T-helper 2 cell treated with Interferon-gamma antibody and Interleukin-4, amounts not matched to agents 5 μg/mL and 100 μg/mL, for 36 hours (primary cell): Measurements from ENCODE around the gene PMAIP1.

Experiments
- DNase-seq: peaks from one replicate; pipeline ENCODE4 v3.0.0; 2021; ENCODE audit warnings: low spot score
- H3K27ac Mint-ChIP-seq: one replicate; pipeline ENCODE4 v1.8.0; 2021; ENCODE audit warnings: mild to moderate bottlenecking, mixed read lengths
- H3K27me3 Mint-ChIP-seq: one replicate; pipeline ENCODE4 v1.8.0; 2021; ENCODE audit warnings: low read depth, mixed read lengths
- H3K36me3 Mint-ChIP-seq: one replicate; pipeline ENCODE4 v1.8.0; 2021; ENCODE audit warnings: low read depth, mixed read lengths
- H3K4me1 Mint-ChIP-seq: one replicate; pipeline ENCODE4 v1.8.0; 2021; ENCODE audit warnings: low read depth, mixed read lengths
- H3K4me3 Mint-ChIP-seq: one replicate; pipeline ENCODE4 v1.8.0; 2022; ENCODE audit warnings: mild to moderate bottlenecking, moderate library complexity, mixed read lengths
- H3K9me3 Mint-ChIP-seq: one replicate; pipeline ENCODE4 v1.8.0; 2021; ENCODE audit warnings: mixed read lengths

Gene PMAIP1

GRCh38 chr18:59939127-59939526, 39.3 kb downstream of the PMAIP1 start:
- DNase-seq = no peak
- Mint-ChIP-seq H3K9me3 (no peaks in the 10 kb centered on the region), H3K27me3 (peaks cover 2% of the 10 kb centered on the region), H3K4me1 (no peaks in the 10 kb centered on the region), H3K36me3 (no peaks in the 10 kb centered on the region), H3K27ac (no peak overlapping the region), H3K4me3 (no peak overlapping the region)

DNA sequence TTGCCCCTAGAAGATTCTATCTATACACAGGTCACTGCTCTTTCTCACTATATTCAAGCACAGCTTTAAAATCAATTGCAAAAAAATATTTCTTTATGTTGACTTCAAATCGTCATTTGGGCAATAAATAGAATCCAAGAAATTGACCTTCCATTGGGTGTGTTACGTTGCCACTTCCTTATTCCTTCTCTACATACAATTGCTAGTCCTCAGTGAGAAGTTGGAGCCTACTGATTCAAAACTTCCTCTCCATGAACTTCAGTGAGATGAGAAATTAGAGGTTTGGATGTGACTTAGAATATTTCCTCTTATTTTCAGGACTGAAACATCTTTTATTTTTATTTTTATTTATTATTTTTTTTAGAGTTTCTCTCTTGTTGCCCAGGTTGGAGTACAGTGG, 40.3 kb downstream of the PMAIP1 start:
- Mint-ChIP-seq H3K9me3 (no peaks in the 10 kb centered on the region), H3K36me3 (no peaks in the 10 kb centered on the region), H3K27ac (no peak overlapping the region), H3K27me3 (peaks cover 2% of the 10 kb centered on the region), H3K4me3 (no peak overlapping the region), H3K4me1 (no peaks in the 10 kb centered on the region)
- no peak for DNase-seq

DNA sequence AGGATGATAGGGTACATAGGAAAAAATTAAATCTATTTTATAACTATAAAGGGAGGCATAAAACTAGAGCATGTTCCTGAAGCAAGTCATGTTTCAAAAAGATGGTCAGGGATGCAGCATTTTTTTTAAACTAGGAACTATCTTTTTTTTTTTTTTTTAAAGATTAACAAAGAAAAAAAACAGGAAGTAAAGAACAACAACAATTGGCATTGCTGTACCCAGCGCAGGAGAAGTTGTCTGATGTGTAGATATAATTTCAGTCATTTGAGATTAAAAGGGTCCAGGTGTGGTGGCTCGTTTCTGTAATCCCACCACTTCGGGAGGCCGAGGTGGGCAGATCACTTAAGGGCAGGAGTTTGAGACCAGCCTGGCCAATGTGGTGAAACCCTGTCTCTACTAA, 41.5 kb downstream of the PMAIP1 start:
- Mint-ChIP-seq H3K4me1 (no peaks in the 10 kb centered on the region), H3K27me3 (peaks cover 2% of the 10 kb centered on the region), H3K27ac (no peak overlapping the region), H3K9me3 (no peaks in the 10 kb centered on the region), H3K4me3 (no peak overlapping the region), H3K36me3 (no peaks in the 10 kb centered on the region)
- DNase-seq = no peak

DNA sequence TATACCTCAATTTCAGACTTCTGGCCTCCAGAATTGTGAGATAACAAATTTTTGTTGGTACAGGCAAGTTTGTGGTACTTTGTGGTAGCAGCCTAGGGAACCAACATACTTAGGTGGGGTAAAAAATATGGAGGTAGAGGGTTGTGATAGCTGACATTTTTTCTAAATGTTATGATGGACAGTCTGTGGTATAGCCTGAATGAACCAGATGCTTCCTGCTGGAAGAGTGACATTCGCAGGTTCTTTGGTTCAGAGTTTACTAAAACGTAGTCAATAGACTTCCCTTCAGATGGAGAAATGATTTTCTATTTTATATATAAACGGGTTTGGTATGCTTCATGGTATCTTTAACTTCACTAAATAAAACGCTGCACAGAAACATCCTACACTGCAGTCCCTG, 42.8 kb downstream of the PMAIP1 start:
- no peak for DNase-seq
- Mint-ChIP-seq H3K27me3 (peaks cover 4% of the 10 kb centered on the region), H3K9me3 (no peaks in the 10 kb centered on the region), H3K4me1 (no peaks in the 10 kb centered on the region), H3K36me3 (no peaks in the 10 kb centered on the region), H3K27ac (no peak overlapping the region), H3K4me3 (no peak overlapping the region)

DNA sequence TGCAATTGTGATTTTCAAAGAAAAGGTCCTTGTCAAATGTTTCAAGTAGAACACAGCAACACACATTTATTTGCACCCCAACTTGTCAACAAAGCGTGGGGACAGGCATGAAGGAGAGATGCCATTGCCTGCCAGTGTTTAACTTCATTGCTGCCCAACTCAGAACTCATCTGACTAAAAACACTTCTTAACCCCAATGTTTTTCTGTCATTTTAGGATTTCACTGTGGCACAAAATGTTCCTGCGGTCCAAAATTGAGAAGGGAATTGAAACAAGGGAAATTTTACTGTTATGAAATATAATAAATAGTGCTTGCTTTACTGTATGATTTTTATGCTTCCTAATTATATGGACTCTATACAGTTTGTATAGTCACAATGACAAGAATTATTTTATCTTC, 45.7 kb downstream of the PMAIP1 start:
- Mint-ChIP-seq H3K27ac (no peak overlapping the region), H3K4me3 (no peak overlapping the region), H3K36me3 (no peaks in the 10 kb centered on the region), H3K9me3 (no peaks in the 10 kb centered on the region), H3K4me1 (peaks cover 1% of the 10 kb centered on the region), H3K27me3 (peaks cover 2% of the 10 kb centered on the region)
- no peak for DNase-seq

DNA sequence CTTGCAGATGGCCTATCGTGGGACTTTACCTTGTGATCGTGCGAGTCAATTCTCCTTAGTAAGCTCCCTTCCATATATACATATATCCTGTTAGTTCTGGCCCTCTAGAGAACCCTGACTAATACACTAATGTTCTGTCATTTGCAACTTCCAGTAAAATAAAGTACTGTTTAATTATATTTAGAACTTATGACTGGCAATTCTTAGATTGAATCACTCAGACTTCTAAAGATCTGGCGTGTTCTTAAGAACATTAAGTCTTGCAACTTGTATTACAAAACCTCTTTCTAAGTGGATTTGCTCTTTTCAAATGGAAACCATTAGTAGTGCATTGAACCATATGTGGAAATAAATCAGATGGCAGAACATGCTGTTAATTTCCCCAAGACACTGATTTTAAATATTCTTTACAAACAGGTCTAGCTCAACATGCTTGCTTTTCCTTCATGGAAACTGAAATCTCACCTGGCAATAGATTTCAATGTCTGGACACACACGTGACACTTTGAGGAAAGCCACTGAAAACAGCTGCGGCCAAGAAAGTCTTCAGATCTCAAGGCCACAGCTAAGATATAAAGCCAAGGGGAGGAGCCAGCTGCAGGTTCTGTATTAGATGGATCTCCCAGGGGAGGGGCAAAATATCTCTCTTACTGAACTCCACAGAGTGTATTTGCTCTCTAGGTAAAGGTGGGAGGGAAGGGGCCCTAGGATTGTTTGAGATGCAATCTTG, 50.6 kb downstream of the PMAIP1 start:
- no peak overlapping the region for H3K27ac Mint-ChIP-seq
- no peak for DNase-seq
- no peaks in the 10 kb centered on the region for H3K9me3 Mint-ChIP-seq
- H3K36me3 Mint-ChIP-seq = no peaks in the 10 kb centered on the region
- peaks cover 2% of the 10 kb centered on the region for H3K27me3 Mint-ChIP-seq
- H3K4me3 Mint-ChIP-seq = no peak overlapping the region
- H3K4me1 Mint-ChIP-seq = peaks cover 19% of the 10 kb centered on the region

GRCh38 chr18:59951591-59951990, 51.8 kb downstream of the PMAIP1 start:
- Mint-ChIP-seq H3K27ac (no peak overlapping the region), H3K27me3 (peaks cover 2% of the 10 kb centered on the region), H3K9me3 (no peaks in the 10 kb centered on the region), H3K4me1 (peaks cover 19% of the 10 kb centered on the region), H3K36me3 (no peaks in the 10 kb centered on the region), H3K4me3 (no peak overlapping the region)
- DNase-seq = no peak

GRCh38 chr18:59952283-59953007, 52.6 kb downstream of the PMAIP1 start:
- no peaks in the 10 kb centered on the region for H3K36me3 Mint-ChIP-seq
- H3K27me3 Mint-ChIP-seq = peaks cover 4% of the 10 kb centered on the region
- no peak overlapping the region for H3K4me3 Mint-ChIP-seq
- no peak for DNase-seq
- H3K4me1 Mint-ChIP-seq = peaks cover 19% of the 10 kb centered on the region
- no peaks in the 10 kb centered on the region for H3K9me3 Mint-ChIP-seq
- no peak overlapping the region for H3K27ac Mint-ChIP-seq
